ENCODE measurements around the gene THSD4.

The THSD4 gene

DNA sequence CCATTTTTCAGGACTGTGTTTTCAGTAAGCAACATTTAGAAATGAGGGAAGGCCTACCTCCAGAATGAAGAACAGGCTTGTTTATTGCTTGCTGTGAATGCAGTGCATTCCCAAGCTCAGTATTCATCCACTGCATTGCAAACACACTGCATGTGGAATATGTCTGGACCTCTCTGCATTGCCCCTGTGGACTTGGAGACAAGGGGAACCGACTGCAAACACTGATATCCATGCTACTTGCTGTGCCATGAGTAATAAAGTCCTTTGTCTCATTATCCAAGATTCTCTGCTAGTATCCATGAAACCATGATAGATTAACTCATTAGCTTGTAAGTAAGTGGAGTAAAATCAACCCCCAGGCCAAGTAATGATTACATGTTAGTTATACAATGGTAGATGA, 393.9 kb downstream of the THSD4 start:
- H3K9me3 ChIP-seq (ENCODE audit: control insufficient read depth, insufficient read depth, low read length), result no peaks in the 10 kb centered on the region
- no peaks in the 10 kb centered on the region for H4K20me1 ChIP-seq (ENCODE audit: control insufficient read depth, insufficient read depth, low read depth, low read length)
- no peaks in the 10 kb centered on the region for H3K36me3 ChIP-seq (ENCODE audit: control insufficient read depth, low read length)
- no peak overlapping the region for H3K27ac ChIP-seq (ENCODE audit: low read depth, low read length)
- no peaks in the 10 kb centered on the region for H3K79me2 ChIP-seq (ENCODE audit: control insufficient read depth, low read length)
- H3F3A ChIP-seq (ENCODE audit: control insufficient read depth, insufficient read depth), result no peaks in the 10 kb centered on the region
- no peak for TF ChIP-seq EZH2phosphoT487 (IDR thresholded peaks at IDR 0.05; ENCODE audit: borderline replicate concordance, low read length)
- TF ChIP-seq, protein P1, sequence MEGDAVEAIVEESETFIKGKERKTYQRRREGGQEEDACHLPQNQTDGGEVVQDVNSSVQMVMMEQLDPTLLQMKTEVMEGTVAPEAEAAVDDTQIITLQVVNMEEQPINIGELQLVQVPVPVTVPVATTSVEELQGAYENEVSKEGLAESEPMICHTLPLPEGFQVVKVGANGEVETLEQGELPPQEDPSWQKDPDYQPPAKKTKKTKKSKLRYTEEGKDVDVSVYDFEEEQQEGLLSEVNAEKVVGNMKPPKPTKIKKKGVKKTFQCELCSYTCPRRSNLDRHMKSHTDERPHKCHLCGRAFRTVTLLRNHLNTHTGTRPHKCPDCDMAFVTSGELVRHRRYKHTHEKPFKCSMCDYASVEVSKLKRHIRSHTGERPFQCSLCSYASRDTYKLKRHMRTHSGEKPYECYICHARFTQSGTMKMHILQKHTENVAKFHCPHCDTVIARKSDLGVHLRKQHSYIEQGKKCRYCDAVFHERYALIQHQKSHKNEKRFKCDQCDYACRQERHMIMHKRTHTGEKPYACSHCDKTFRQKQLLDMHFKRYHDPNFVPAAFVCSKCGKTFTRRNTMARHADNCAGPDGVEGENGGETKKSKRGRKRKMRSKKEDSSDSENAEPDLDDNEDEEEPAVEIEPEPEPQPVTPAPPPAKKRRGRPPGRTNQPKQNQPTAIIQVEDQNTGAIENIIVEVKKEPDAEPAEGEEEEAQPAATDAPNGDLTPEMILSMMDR (IDR thresholded peaks at IDR 0.05; ENCODE audit: low read depth, low read length, poor library complexity, severe bottlenecking), result no peak
- H3K4me3 ChIP-seq (ENCODE audit: low read length), result no peak overlapping the region
- no peak overlapping the region for H3K4me2 ChIP-seq (ENCODE audit: low read length)
- H3K4me1 ChIP-seq (ENCODE audit: control insufficient read depth, low read length), result no peaks in the 10 kb centered on the region
- H3K9me2 ChIP-seq (replicated peaks; ENCODE audit: control insufficient read depth, low read length), result no peaks in the 10 kb centered on the region
- H3K27me3 ChIP-seq (ENCODE audit: control insufficient read depth, low read length), result no peaks in the 10 kb centered on the region

DNA sequence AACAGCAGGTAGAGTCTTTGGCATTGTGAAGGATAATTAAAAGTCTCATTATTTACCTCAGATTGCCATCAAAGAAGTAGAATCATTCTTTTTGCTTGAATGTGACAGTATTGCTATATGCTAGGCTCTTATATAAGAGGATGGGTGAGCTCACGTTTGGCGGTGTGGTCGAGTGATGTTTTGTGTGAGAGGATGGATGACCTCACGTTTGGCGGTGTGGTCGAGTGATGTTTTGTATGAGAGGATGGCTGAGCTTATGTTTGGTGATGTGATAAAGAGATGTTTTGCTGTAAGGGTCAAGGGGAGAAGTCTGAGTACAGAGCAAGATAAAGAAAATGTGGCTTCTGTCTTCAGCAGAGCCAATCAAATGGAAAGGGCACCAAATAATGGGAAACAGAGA, 395.5 kb downstream of the THSD4 start:
- Histone ChIP-seq H3K79me2 (ENCODE audit: control insufficient read depth, low read length) (no peaks in the 10 kb centered on the region), H3K36me3 (ENCODE audit: control insufficient read depth, low read length) (no peaks in the 10 kb centered on the region), H3K9me2 (replicated peaks; ENCODE audit: control insufficient read depth, low read length) (no peaks in the 10 kb centered on the region), H3K4me2 (ENCODE audit: low read length) (no peak overlapping the region), H3K27ac (ENCODE audit: low read depth, low read length) (no peak overlapping the region), H3K4me1 (ENCODE audit: control insufficient read depth, low read length) (no peaks in the 10 kb centered on the region), H3K4me3 (ENCODE audit: low read length) (no peak overlapping the region), H4K20me1 (ENCODE audit: control insufficient read depth, insufficient read depth, low read depth, low read length) (no peaks in the 10 kb centered on the region), H3K27me3 (ENCODE audit: control insufficient read depth, low read length) (no peaks in the 10 kb centered on the region; the same call in 1 of the 2 replicates), H3F3A (ENCODE audit: control insufficient read depth, insufficient read depth) (no peaks in the 10 kb centered on the region), H3K9me3 (ENCODE audit: control insufficient read depth, insufficient read depth, low read length) (no peaks in the 10 kb centered on the region)
- TF ChIP-seq EZH2phosphoT487 (IDR thresholded peaks at IDR 0.05; ENCODE audit: borderline replicate concordance, low read length), result no peak
- TF ChIP-seq, protein P1 (IDR thresholded peaks at IDR 0.05; ENCODE audit: low read depth, low read length, poor library complexity, severe bottlenecking), result no peak

DNA sequence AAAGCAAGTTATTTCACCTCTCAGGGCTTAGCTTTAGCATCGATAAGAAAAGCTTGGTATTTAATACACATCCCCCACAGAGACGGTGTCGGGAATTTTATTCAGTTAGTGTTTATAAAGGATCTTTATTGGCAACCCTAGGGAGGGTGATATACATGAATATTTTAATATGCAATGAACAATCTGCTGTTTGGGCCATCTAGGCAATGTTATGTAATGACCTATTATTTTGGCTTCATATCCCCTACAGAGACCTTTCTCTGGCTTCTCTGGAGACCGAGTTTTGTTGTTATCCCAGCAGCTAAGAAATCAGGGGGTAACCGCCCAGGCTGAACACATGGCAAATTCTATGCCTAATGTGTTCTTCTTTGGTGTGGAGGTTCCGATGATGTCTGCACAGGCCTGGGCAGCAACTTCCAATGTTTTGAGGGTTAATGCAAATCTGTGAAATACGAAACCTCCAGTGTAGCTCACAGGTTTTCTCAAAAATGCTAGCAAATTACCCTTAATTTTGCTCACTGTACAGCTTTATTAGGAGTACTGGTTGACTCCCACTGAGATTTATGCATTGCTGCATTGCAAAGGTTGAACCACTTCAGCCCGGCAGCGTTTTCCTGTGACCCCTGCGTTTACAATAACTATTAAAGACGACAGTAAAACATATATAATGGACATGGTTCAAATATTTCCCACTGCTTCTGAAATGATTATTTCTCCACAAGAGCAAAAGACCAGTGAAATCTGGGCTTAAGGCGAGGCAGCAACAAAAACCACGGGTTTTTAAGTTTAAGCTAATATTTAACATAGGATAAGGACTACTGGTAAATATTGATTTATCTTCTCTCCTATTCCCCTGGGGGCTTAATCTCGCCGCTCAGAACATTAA, 396.8 kb downstream of the THSD4 start:
- Histone ChIP-seq H3K4me2 (ENCODE audit: low read length) (no peak overlapping the region), H3K36me3 (ENCODE audit: control insufficient read depth, low read length) (no peaks in the 10 kb centered on the region), H3K9me3 (ENCODE audit: control insufficient read depth, insufficient read depth, low read length) (no peaks in the 10 kb centered on the region), H3K4me1 (ENCODE audit: control insufficient read depth, low read length) (no peaks in the 10 kb centered on the region), H4K20me1 (ENCODE audit: control insufficient read depth, insufficient read depth, low read depth, low read length) (no peaks in the 10 kb centered on the region), H3K4me3 (ENCODE audit: low read length) (no peak overlapping the region), H3F3A (ENCODE audit: control insufficient read depth, insufficient read depth) (no peaks in the 10 kb centered on the region), H3K27me3 (ENCODE audit: control insufficient read depth, low read length) (no peaks in the 10 kb centered on the region; the same call in 1 of the 2 replicates), H3K27ac (ENCODE audit: low read depth, low read length) (no peak overlapping the region), H3K79me2 (ENCODE audit: control insufficient read depth, low read length) (no peaks in the 10 kb centered on the region), H3K9me2 (replicated peaks; ENCODE audit: control insufficient read depth, low read length) (no peaks in the 10 kb centered on the region)
- TF ChIP-seq, protein P1 (IDR thresholded peaks at IDR 0.05; ENCODE audit: low read depth, low read length, poor library complexity, severe bottlenecking), result no peak
- TF ChIP-seq EZH2phosphoT487 (IDR thresholded peaks at IDR 0.05; ENCODE audit: borderline replicate concordance, low read length), result no peak
